Nephron (organoid): ENCODE results near the gene MACROD2.

ENCODE experiments used
- H3K27ac Mint-ChIP-seq, 3 experiments: 2 replicates each; pipeline ENCODE4 v1.8.0; 2020; ENCODE audit warnings: mixed read lengths in 3 of 3, mild to moderate bottlenecking in 2 of 3, moderate library complexity in 1 of 3
- H3K27me3 Mint-ChIP-seq: 2 replicates; pipeline ENCODE4 v1.8.0; 2021; ENCODE audit warnings: low read depth, mild to moderate bottlenecking, moderate library complexity, mixed read lengths
- H3K36me3 Mint-ChIP-seq: 2 replicates; pipeline ENCODE4 v1.8.0; 2020; ENCODE audit warnings: low read depth, mixed read lengths
- H3K4me1 Mint-ChIP-seq: 2 replicates; pipeline ENCODE4 v1.8.0; 2020; ENCODE audit warnings: mixed read lengths
- H3K4me3 Mint-ChIP-seq, 3 experiments: 2 replicates each; pipeline ENCODE4 v1.8.0; 2020; ENCODE audit warnings: mild to moderate bottlenecking in 3 of 3, mixed read lengths in 3 of 3, moderate library complexity in 2 of 3
- H3K9me3 Mint-ChIP-seq: 2 replicates; pipeline ENCODE4 v1.8.0; 2020; ENCODE audit warnings: mixed read lengths
- TF ChIP-seq, protein P1 (sequence below), 3 experiments: fragments of 200-600 bp; sonication (generic); IDR thresholded peaks; one replicate each; pipeline ENCODE4 v1.5.0; 2021; ENCODE audit warnings: antibody characterized with exemption in 3 of 3; ENCODE audit not compliant: unreplicated experiment in 3 of 3

MACROD2 gene

DNA sequence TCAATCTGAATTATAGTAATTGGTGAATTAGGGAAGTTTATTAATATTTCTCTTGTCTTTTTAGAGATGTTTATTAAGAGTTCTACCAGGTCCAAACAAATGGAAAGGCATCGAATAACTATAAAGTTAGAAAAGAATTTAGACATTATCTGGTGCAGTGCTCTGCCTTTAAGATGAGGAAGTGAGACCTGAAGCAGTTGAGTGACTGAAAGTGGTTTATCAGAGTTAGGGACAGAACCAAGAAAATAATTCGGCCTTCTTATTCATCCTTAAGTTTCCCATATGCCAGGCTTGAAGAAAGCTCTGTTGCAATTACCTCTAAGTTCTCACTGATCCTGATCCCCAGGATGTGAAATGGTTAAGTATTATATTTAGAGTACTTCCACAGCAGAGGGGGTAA lies 436.3 kb downstream of the MACROD2 start:
- Mint-ChIP-seq H3K27me3 (peaks cover 4% of the 10 kb centered on the region), H3K27ac (no peak overlapping the region), H3K36me3 (no peaks in the 10 kb centered on the region), H3K4me1 (no peaks in the 10 kb centered on the region), H3K9me3 (no peaks in the 10 kb centered on the region), H3K4me3 (no peak overlapping the region)
- TF ChIP-seq, protein P1, sequence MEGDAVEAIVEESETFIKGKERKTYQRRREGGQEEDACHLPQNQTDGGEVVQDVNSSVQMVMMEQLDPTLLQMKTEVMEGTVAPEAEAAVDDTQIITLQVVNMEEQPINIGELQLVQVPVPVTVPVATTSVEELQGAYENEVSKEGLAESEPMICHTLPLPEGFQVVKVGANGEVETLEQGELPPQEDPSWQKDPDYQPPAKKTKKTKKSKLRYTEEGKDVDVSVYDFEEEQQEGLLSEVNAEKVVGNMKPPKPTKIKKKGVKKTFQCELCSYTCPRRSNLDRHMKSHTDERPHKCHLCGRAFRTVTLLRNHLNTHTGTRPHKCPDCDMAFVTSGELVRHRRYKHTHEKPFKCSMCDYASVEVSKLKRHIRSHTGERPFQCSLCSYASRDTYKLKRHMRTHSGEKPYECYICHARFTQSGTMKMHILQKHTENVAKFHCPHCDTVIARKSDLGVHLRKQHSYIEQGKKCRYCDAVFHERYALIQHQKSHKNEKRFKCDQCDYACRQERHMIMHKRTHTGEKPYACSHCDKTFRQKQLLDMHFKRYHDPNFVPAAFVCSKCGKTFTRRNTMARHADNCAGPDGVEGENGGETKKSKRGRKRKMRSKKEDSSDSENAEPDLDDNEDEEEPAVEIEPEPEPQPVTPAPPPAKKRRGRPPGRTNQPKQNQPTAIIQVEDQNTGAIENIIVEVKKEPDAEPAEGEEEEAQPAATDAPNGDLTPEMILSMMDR (IDR thresholded peaks at IDR 0.05; ENCODE audit: unreplicated experiment in 3 of 3): no peak

DNA sequence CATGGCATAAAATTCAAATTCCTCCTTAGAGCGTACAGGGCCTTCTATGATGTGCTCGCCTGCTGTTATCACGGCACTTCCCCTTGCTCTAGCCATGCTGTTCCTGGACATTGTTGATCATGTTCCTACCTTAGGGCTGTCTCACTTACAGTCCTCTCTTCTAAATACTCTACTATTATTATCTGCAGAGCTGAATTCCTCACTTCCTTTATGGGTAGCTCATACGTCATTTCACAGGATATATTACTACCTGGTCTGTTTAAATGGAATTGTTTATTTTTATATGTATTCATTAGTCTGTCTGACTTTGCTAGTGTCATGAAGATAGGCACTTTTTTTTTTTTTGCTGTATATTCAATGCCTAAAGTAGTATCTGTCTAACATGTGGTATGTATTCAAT lies 436.8 kb downstream of the MACROD2 start:
- Mint-ChIP-seq H3K27me3 (peaks cover 4% of the 10 kb centered on the region), H3K27ac (no peak overlapping the region), H3K4me3 (no peak overlapping the region), H3K9me3 (no peaks in the 10 kb centered on the region), H3K4me1 (no peaks in the 10 kb centered on the region), H3K36me3 (no peaks in the 10 kb centered on the region)
- TF ChIP-seq, protein P1 (IDR thresholded peaks at IDR 0.05; ENCODE audit: unreplicated experiment in 3 of 3): no peak

DNA sequence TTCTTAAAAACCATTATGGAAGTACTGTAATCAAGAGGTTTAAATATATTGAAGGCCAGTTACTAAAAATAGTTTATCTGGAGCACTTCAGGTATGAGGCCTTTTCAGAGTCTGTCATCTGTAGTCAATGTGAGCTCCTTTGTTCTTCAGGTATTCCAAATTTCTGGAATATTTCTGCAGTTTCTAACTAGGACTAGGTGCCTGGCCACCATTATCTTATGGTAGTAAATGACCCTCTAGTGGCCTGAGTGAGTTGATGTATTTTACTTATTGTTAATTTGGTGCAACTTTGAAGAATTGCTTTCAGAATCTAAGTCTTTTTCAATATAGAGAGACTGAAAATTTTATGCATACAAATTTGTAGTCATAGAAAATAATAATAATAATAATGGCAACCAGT lies 437.3 kb downstream of the MACROD2 start:
- Mint-ChIP-seq H3K27me3 (peaks cover 4% of the 10 kb centered on the region), H3K27ac (no peak overlapping the region), H3K9me3 (no peaks in the 10 kb centered on the region), H3K36me3 (no peaks in the 10 kb centered on the region), H3K4me3 (no peak overlapping the region), H3K4me1 (no peaks in the 10 kb centered on the region)
- TF ChIP-seq, protein P1 (IDR thresholded peaks at IDR 0.05; ENCODE audit: unreplicated experiment in 3 of 3): no peak

DNA sequence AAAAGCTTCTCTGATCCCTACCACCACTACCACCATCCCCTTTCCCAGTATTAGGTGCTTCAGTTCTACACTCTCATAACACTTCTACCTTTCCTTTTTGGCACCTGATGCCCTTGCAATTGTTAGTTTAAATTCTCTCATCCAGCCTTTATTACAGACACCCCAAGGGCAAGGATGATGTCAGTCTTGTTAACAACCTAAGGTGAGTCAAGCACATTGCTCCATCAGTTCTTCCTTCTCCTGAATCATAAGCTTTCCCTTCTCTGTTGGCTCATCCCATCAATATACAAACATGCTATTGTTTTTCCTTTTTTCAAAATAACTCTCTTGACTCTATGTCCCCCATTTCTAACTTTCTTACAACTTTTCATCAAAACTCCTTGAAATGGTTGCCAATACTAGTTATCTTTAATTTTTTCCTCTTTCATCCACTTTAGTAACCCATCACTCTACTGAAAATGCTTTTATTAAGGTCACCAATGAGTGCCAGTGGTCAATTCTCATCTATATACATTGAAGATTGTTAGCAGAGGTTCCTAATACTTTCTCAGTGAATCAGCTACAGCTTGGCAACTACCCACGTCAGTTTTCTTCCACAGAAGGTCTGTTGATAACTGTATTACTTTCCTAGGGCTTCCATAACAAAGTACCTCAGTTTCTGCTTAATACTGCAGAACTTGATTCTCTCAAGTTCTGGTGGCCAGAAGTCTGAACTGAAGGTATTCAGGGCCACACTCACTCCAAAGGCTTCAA lies 439.2 kb downstream of the MACROD2 start:
- H3K9me3 Mint-ChIP-seq: peaks cover 13% of the 10 kb centered on the region
- H3K4me3 Mint-ChIP-seq: no peak overlapping the region
- TF ChIP-seq, protein P1 (IDR thresholded peaks at IDR 0.05; ENCODE audit: unreplicated experiment in 3 of 3): no peak
- H3K4me1 Mint-ChIP-seq: no peaks in the 10 kb centered on the region
- no peaks in the 10 kb centered on the region for H3K36me3 Mint-ChIP-seq
- H3K27me3 Mint-ChIP-seq: peaks cover 4% of the 10 kb centered on the region
- H3K27ac Mint-ChIP-seq: no peak overlapping the region

DNA sequence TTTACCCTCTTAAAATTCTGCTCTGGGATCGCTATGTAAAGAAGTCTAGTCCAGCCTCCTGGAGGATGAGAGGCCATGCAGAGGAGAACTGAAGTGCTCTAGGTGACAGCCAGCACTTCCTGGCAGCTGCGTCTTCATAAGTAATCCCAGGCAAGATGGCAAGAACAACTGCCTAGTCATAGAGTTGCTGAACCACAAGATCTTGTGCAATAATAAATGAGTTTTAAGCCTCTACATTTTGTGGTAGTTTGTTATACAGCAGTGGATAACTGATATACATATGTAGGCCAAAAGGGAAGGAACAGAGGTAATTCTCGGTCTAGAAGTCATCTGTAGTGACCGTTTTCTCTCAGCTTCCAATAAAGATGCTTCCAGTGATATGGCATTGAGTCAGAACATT lies 445.9 kb downstream of the MACROD2 start:
- Mint-ChIP-seq H3K36me3 (no peaks in the 10 kb centered on the region), H3K9me3 (peaks cover 15% of the 10 kb centered on the region), H3K4me1 (no peaks in the 10 kb centered on the region), H3K27me3 (no peaks in the 10 kb centered on the region), H3K4me3 (no peak overlapping the region), H3K27ac (no peak overlapping the region)
- TF ChIP-seq, protein P1 (IDR thresholded peaks at IDR 0.05; ENCODE audit: unreplicated experiment in 3 of 3): no peak

DNA sequence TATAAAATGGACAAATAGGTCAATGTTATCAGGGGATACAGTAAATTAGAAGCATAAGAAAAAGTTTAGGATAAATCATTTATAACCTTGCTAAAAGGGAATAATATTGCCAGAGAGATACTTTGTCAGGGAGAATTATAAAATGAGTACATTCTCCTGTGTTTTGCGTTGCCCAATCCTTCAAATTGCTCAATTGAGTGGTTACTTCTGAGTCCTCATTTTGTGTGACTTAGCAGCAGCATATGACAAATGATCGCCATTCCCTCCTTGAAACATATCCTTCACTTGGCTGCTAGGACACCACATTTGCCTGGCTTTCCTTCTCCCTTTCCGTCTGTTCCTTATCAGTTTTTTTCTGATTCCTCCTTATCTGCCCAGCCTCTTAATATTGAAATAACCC lies 448.8 kb downstream of the MACROD2 start:
- Mint-ChIP-seq H3K9me3 (peaks cover 3% of the 10 kb centered on the region), H3K36me3 (no peaks in the 10 kb centered on the region), H3K27ac (no peak overlapping the region), H3K27me3 (peaks cover 4% of the 10 kb centered on the region), H3K4me1 (no peaks in the 10 kb centered on the region), H3K4me3 (no peak overlapping the region)
- TF ChIP-seq, protein P1 (IDR thresholded peaks at IDR 0.05; ENCODE audit: unreplicated experiment in 3 of 3): no peak
